HG02840 (cell line): ENCODE measurements around the gene B4GALT5.

Source experiments
- ATAC-seq: cut with Tn5 transposase; IDR thresholded peaks from one replicate; pipeline ENCODE4 v1.9.1; 2021; ENCODE audit warnings: mild to moderate bottlenecking, moderate library complexity, moderate number of reproducible peaks; ENCODE audit not compliant: unreplicated experiment, low FRiP score

The B4GALT5 gene

GRCh38 chr20:49661560-49662329 is 51.9 kb downstream of the B4GALT5 start:
- ATAC-seq = no peak

GRCh38 chr20:49660912-49661311 is 52.8 kb downstream of the B4GALT5 start:
- no peak for ATAC-seq

GRCh38 chr20:49659056-49659455 is 54.6 kb downstream of the B4GALT5 start:
- ATAC-seq = no peak

- ATAC-seq = no peak
Measured at GRCh38 chr20:49658508-49658907, 55.2 kb downstream of the B4GALT5 start.

GRCh38 chr20:49657118-49657901 is 56.4 kb downstream of the B4GALT5 start:
- no peak for ATAC-seq

GRCh38 chr20:49656304-49656703 is 57.4 kb downstream of the B4GALT5 start:
- no peak for ATAC-seq

- no peak for ATAC-seq
Measured at GRCh38 chr20:49653925-49654434, 59.7 kb downstream of the B4GALT5 start.

GRCh38 chr20:49649672-49650071 is 64.0 kb downstream of the B4GALT5 start:
- ATAC-seq = no peak

- ATAC-seq = no peak
Measured at GRCh38 chr20:49647550-49647949, 66.1 kb downstream of the B4GALT5 start.

GRCh38 chr20:49646528-49646927 is 67.2 kb downstream of the B4GALT5 start:
- ATAC-seq = no peak

- no peak for ATAC-seq
Measured at GRCh38 chr20:49646126-49646525, 67.6 kb downstream of the B4GALT5 start.

GRCh38 chr20:49644980-49645565 is 68.6 kb downstream of the B4GALT5 start:
- ATAC-seq = no peak

GRCh38 chr20:49642816-49643215 is 70.9 kb downstream of the B4GALT5 start:
- ATAC-seq = no peak

- ATAC-seq = no peak
Measured at GRCh38 chr20:49641683-49642656, 71.7 kb downstream of the B4GALT5 start.

- ATAC-seq = no peak
Measured at GRCh38 chr20:49637046-49637637, 76.5 kb downstream of the B4GALT5 start.

- ATAC-seq = no peak
Measured at GRCh38 chr20:49636447-49636846, 77.2 kb downstream of the B4GALT5 start.

GRCh38 chr20:49635866-49636265 is 77.8 kb downstream of the B4GALT5 start:
- no peak for ATAC-seq

- ATAC-seq = no peak
Measured at GRCh38 chr20:49635166-49635565, 78.5 kb downstream of the B4GALT5 start.

- ATAC-seq = no peak
Measured at GRCh38 chr20:49634116-49634515, 79.6 kb downstream of the B4GALT5 start.

GRCh38 chr20:49633643-49634042 is 80.0 kb downstream of the B4GALT5 start:
- no peak for ATAC-seq
